Body of pancreas (tissue), 4 donors: ENCODE measurements around the gene ALG3. TPM values are rescaled to one million over a fixed set of nuclear protein-coding genes. Genes with fewer than 3 reads are reported as not detected.
A peak's percentile ranks its signal among the peaks of the same experiment; 100 is the strongest.

Source experiments
- ATAC-seq: fragments of 150-250 bp; one replicate; pipeline ENCODE4 v1.9.1; 2016
- DNase-seq, 4 donors: peaks; one replicate each; pipeline ENCODE4 v3.0.0-alpha.2; 2019
- H3K27ac ChIP-seq, 4 donors: fragments of 200-600 bp; sonication (generic); 1 replicate in 3 of 4; 2 replicates in 1 of 4; pipeline versions ENCODE4 v1.5.1 to v1.6.1; 2016 to 2019; ENCODE audit warnings: mild to moderate bottlenecking in 1 of 4, mixed read lengths in 1 of 4, moderate library complexity in 1 of 4
- H3K27me3 ChIP-seq, 2 donors: fragments of 200-600 bp; sonication (generic); one replicate each; pipeline ENCODE4 v1.6.0; 2016; ENCODE audit warnings: mild to moderate bottlenecking in 1 of 2
- H3K36me3 ChIP-seq, 2 donors: fragments of 200-600 bp; sonication (generic); replicated peaks in 1 of 2; 2 replicates each; pipeline ENCODE4 v1.5.1; 2016; ENCODE audit warnings: low read depth in 2 of 2; ENCODE audit not compliant: insufficient read depth in 1 of 2
- H3K4me1 ChIP-seq: fragments of 200-600 bp; sonication (generic); one replicate; pipeline ENCODE4 v1.6.0; 2016
- H3K4me3 ChIP-seq, 2 donors: fragments of 200-600 bp; sonication (generic); 1 replicate in 1 of 2; 2 replicates in 1 of 2; pipeline ENCODE4 v1.5.1; 2016 to 2019
- H3K9me3 ChIP-seq, 3 donors: fragments of 200-600 bp; sonication (generic); 1 replicate in 2 of 3; 2 replicates in 1 of 3; pipeline ENCODE4 v1.5.1; 2016
- POLR2A ChIP-seq, 3 donors: fragments of 450-650 bp; IDR thresholded peaks; one replicate each; pipeline ENCODE4 v1.6.1; 2016; ENCODE audit warnings: antibody characterized with exemption in 3 of 3, mild to moderate bottlenecking in 2 of 3
- WGBS, 2 donors: methylation state at CpG; one replicate each; pipeline ENCODE4 v1.1.5; 2017; 5-methylcytosine and 5-hydroxymethylcytosine counted together
- intact Hi-C: fragments of 100-400 bp; cut with DNase I; formaldehyde crosslinking; loops from one replicate; pipeline ENCODE4 v1.15.1; 2023
- total RNA-seq, 2 donors: library from RNA; depleted of rRNA; stranded (reverse); fragments of >200 nt; gene quantifications; one replicate each; pipeline ENCODE4 v1.1.0, GENCODE V29; 2016
- TF ChIP-seq, protein P1 (sequence below), 7 experiments: fragments of 450-650 bp in 4 of 7; fragments of 200-600 bp in 3 of 7; sonication (generic) in 3 of 7; IDR thresholded peaks; one replicate each; pipeline ENCODE4 v1.5.1; 2016 to 2019; ENCODE audit warnings: antibody characterized with exemption in 7 of 7

The ALG3 gene
- total RNA-seq, 2 donors from 2014 or later: 32.4 to 67.6 TPM

- intact Hi-C loops: no loop called here
- DNase-seq (peak; percentile 49 to 89 (median 78)), ATAC-seq (peak; percentile 10)
- Histone ChIP-seq H3K4me1 (peaks cover 19% of the 10 kb centered on the region), H3K27ac (no peak overlapping the region), H3K4me3 (no peak overlapping the region), H3K9me3 (no peaks in the 10 kb centered on the region), H3K36me3 (no peaks in the 10 kb centered on the region), H3K27me3 (no peaks in the 10 kb centered on the region)
- 10 to 15% methylated on average over 4 of the region's 4 CpGs for WGBS, 2 donors
- no peak for TF ChIP-seq POLR2A (IDR thresholded peaks at IDR 0.05)
- TF ChIP-seq, protein P1, sequence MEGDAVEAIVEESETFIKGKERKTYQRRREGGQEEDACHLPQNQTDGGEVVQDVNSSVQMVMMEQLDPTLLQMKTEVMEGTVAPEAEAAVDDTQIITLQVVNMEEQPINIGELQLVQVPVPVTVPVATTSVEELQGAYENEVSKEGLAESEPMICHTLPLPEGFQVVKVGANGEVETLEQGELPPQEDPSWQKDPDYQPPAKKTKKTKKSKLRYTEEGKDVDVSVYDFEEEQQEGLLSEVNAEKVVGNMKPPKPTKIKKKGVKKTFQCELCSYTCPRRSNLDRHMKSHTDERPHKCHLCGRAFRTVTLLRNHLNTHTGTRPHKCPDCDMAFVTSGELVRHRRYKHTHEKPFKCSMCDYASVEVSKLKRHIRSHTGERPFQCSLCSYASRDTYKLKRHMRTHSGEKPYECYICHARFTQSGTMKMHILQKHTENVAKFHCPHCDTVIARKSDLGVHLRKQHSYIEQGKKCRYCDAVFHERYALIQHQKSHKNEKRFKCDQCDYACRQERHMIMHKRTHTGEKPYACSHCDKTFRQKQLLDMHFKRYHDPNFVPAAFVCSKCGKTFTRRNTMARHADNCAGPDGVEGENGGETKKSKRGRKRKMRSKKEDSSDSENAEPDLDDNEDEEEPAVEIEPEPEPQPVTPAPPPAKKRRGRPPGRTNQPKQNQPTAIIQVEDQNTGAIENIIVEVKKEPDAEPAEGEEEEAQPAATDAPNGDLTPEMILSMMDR (IDR thresholded peaks at IDR 0.05): peak in 2 of 7 experiments; percentile 20 to 40
Observed at GRCh38 chr3:184234224-184234623, 14.5 kb downstream of the ALG3 start.

DNA sequence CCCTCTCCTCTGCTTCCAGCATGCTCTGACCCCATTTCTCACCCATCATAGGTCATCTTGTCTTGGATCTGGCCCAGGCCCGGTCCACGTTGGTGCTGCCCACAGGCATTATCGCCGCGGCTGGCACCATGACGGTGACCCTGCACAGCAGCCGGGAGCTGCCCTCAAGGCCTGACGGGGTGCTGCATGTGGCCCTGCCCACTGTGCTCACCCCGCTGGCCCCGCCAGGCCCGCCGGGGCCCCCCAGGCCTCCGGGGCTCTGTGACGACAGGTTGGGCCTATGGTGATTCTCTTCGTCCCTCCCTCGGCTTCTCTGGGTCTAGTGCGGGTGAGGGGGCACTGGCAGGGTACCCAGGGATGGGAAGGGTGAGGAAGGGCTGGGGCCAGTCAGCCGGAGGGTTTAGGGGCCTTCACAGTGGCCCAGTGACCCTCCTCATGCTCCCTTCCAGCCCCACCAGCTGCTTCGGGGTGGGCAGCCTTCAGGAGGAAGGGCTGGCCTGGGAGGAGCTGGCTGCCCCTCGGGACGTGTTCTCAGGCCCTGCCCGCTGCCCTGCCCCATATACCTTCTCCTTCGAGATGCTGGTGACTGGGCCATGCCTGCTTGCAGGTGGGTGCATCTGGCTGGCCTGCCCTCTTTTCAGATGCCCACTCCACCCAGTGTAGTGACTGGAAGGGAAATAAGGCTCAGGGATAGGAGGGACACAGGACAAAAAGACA is 15.5 kb downstream of the ALG3 start:
- H3K27me3 ChIP-seq: no peaks in the 10 kb centered on the region
- H3K4me3 ChIP-seq: no peak overlapping the region
- H3K4me1 ChIP-seq: peaks cover 25% of the 10 kb centered on the region
- no peak for TF ChIP-seq POLR2A (IDR thresholded peaks at IDR 0.05)
- TF ChIP-seq, protein P1 (IDR thresholded peaks at IDR 0.05): no peak
- no peak for ATAC-seq
- no peak overlapping the region for H3K27ac ChIP-seq
- 89% methylated on average over 19 to 22 of the region's 23 CpGs for WGBS, 2 donors
- no peak for DNase-seq
- H3K9me3 ChIP-seq: no peaks in the 10 kb centered on the region
- intact Hi-C loops: no loop called here
- H3K36me3 ChIP-seq: no peaks in the 10 kb centered on the region

DNA sequence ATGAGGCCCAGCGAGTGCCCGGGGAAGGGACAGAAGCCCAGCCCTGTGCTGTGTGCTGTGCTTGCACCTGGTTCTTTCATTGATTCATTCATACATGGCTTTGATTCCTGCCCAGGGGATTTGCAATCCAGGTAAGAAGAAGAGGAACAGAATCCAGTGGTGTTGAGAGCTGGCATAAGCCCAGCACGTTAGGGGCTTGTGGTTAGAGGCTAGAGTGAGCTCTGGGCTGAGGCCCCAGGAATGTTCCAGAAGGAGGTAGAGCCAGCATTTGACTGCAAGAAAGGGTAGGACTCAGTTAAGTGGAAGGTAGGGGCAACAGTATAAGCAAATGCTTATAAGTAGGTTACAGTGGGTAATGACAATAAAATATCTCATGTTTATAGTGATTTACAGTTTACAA is 17.1 kb downstream of the ALG3 start:
- TF ChIP-seq POLR2A (IDR thresholded peaks at IDR 0.05): no peak
- TF ChIP-seq, protein P1 (IDR thresholded peaks at IDR 0.05): no peak

GRCh38 chr3:184230603-184231528 is 17.9 kb downstream of the ALG3 start:
- H3K27me3 ChIP-seq: no peaks in the 10 kb centered on the region
- no peak overlapping the region for H3K4me3 ChIP-seq
- no peak overlapping the region for H3K27ac ChIP-seq
- intact Hi-C loops: no loop called here
- 12 to 44% methylated on average over 15 to 65 of the region's 79 CpGs for WGBS, 2 donors
- no peaks in the 10 kb centered on the region for H3K9me3 ChIP-seq
- H3K36me3 ChIP-seq: no peaks in the 10 kb centered on the region
- DNase-seq (peak in 3 of 4 donors; percentile 53 to 57 (median 56)), ATAC-seq (peak; percentile 45)
- TF ChIP-seq, protein P1 (IDR thresholded peaks at IDR 0.05): no peak
- TF ChIP-seq POLR2A (IDR thresholded peaks at IDR 0.05): no peak
- peaks cover 25% of the 10 kb centered on the region for H3K4me1 ChIP-seq

More for the DNA sequence above, 17.1 kb downstream of the ALG3 start:
- no peak overlapping the region for H3K4me3 ChIP-seq
- intact Hi-C loops: no loop called here
- DNase-seq: no peak
- no peak overlapping the region for H3K27ac ChIP-seq
- no peaks in the 10 kb centered on the region for H3K9me3 ChIP-seq
- no peaks in the 10 kb centered on the region for H3K36me3 ChIP-seq
- no peaks in the 10 kb centered on the region for H3K27me3 ChIP-seq
- peaks cover 25% of the 10 kb centered on the region for H3K4me1 ChIP-seq
- ATAC-seq: no peak
- 69 to 80% methylated on average over 3 of the region's 3 CpGs for WGBS, 2 donors
